Small intestine (tissue), 16 donors: ENCODE results near the gene KSR2. TPM values are rescaled to one million over a fixed set of nuclear protein-coding genes. Genes with fewer than 3 reads are reported as not detected.
A peak's percentile ranks its signal among the peaks of the same experiment; 100 is the strongest.

Source experiments
- DNase-seq, 2 donors: peaks; one replicate each; pipeline versions ENCODE4 v3.0.0 to v3.0.0-alpha.2; 2013
- FAIRE-seq: peaks from 2 replicates; lab custom pipeline; 2012; peaks lifted over from hg19 to GRCh38; lab: Jason Lieb, UNC
- H3K27ac ChIP-seq, 3 donors: one replicate each; pipeline ENCODE4 v1.5.1; 2013; ENCODE audit warnings: low read length in 2 of 3, mild to moderate bottlenecking in 2 of 3, control low read depth in 1 of 3, inconsistent platforms in 1 of 3, low read depth in 1 of 3, moderate library complexity in 1 of 3
- H3K27me3 ChIP-seq, 3 donors: one replicate each; pipeline ENCODE4 v1.6.1; 2013; ENCODE audit warnings: low read length in 3 of 3, inconsistent platforms in 1 of 3; ENCODE audit not compliant: control insufficient read depth in 3 of 3, insufficient read depth in 3 of 3
- H3K36me3 ChIP-seq, 3 donors: one replicate each; pipeline ENCODE4 v1.6.1; 2013; ENCODE audit warnings: low read length in 3 of 3, inconsistent platforms in 1 of 3, low read depth in 1 of 3, mild to moderate bottlenecking in 1 of 3, moderate library complexity in 1 of 3; ENCODE audit not compliant: control insufficient read depth in 3 of 3, insufficient read depth in 2 of 3
- H3K4me1 ChIP-seq, 3 donors: one replicate each; pipeline ENCODE4 v1.6.1; 2013; ENCODE audit warnings: low read length in 2 of 3, inconsistent platforms in 1 of 3, low read depth in 1 of 3, mild to moderate bottlenecking in 1 of 3, moderate library complexity in 1 of 3; ENCODE audit not compliant: control insufficient read depth in 3 of 3, insufficient read depth in 2 of 3
- H3K4me3 ChIP-seq, 3 donors: one replicate each; pipeline ENCODE4 v1.5.1; 2013; ENCODE audit warnings: low read length in 3 of 3, control low read depth in 1 of 3, inconsistent platforms in 1 of 3, low read depth in 1 of 3, mild to moderate bottlenecking in 1 of 3, moderate library complexity in 1 of 3
- H3K9me3 ChIP-seq, 2 donors: one replicate each; pipeline ENCODE4 v1.6.1; 2013; ENCODE audit warnings: low read depth in 1 of 2, low read length in 1 of 2; ENCODE audit not compliant: control insufficient read depth in 2 of 2, insufficient read depth in 1 of 2
- WGBS, 3 donors: extraction: QIAGEN DNeasy Blood & Tissue Kit; methylation state at CpG; one replicate each; pipeline ENCODE4 v1.1.7; 2013; 5-methylcytosine and 5-hydroxymethylcytosine counted together
- long read RNA-seq, 10 donors: transcript quantifications; one replicate each; lab custom pipeline, GENCODE V29; 2026
- polyA plus RNA-seq, 4 donors: library from polyadenylated mRNA; stranded (reverse) in 3 of 4; unstranded in 1 of 4; fragments of 200-250 nt in 3 of 4; fragments of 120-200 nt in 1 of 4; gene quantifications; one replicate each; pipeline versions ENCODE4 v1.2.1 to v1.2.3, GENCODE V29; 2013
- donor health status: healthy with polysubstance abuse.
- donor health status: control.
- donor health status: control.
- donor health status: Bipolar disorder and iron deficiency.
- donor health status: healthy.

KSR2 gene
- under 1 TPM in 2 of 4 donors, not detected in 2; 0.16 to 0.33 TPM for polyA plus RNA-seq
- long read RNA-seq, donor 1 = 0 reads
- long read RNA-seq, donor 2 = 0 reads
- long read RNA-seq, donor 3 = 0 reads
- long read RNA-seq, donor 4 = 0 reads
- long read RNA-seq, donor 5 = 0 reads
- long read RNA-seq, donor 6 = 0 reads
- long read RNA-seq, donor 7 = 0 reads
- long read RNA-seq, donor 8 = 0 reads
- long read RNA-seq, donor 9 = 0 reads
- long read RNA-seq, donor 10 = 0 reads

DNA sequence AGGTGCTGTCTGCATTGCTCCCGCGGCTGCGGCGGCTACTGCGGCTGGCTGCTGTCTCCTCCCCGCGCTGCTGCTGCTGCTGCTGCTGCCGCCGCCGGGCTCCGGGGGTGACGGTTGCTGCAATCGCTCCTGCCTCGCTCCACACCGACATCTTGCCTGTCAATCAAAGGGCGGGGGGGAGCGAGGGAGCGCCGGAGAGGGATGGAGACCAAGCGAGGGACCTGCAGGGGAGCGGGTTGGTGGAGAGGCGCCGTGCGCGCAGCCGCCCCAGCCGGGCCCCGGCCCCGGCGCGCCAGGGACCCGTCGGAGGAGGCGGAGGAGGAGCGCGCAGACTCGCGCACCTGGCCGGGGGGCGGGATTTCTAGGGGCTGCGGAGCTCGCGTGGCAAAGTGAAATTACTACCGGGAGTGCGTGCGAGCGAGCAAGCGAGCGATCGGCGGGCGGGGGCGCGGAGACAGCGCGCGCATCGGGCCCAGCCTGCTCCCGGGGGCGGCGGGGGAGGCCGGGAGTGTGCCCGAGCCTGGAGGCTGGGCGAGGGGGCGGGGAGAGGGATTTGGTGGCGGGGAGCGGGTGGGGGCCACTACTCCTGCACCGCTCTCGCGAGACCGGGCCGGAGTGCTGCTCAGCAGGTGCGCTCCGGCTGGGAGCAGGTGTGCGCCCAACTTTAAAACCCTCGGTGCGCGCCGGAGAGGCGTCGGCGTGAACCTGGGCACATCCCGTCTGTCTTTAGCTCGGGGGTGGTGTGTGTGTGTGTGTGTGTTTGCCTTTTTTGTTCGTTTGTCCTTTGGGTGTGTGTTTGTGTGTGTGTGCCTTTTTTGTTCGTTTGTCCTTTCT lies at the start of gene KSR2:
TSS of gene KSR2 (minus strand) at position 165 of the 834 bp plus-strand sequence. CDS start 735 bp downstream, outside the sequence.
- Histone ChIP-seq H3K27me3 (peaks cover 3 to 21% (median 14%) of the 10 kb centered on the region in 3 donors), H3K27ac (peak within 1 kb of the TSS in 1 of 3 donors; percentile 28), H3K36me3 (no peaks in the 10 kb centered on the region), H3K9me3 (peaks cover 0 to 5% of the 10 kb centered on the region in 2 donors), H3K4me3 (peak within 1 kb of the TSS; percentile 39 to 50 (median 49)), H3K4me1 (no peaks in the 10 kb centered on the region)
- 0 to 2% (median 1%) methylated on average over 47 to 86 of the region's 86 CpGs for WGBS, 3 donors
- DNase-seq (peak; percentile 64 to 89), FAIRE-seq (no peak)

GRCh38 chr12:118017926-118018325 lies 49.1 kb upstream of the KSR2 start:
- no peak overlapping the region for H3K27ac ChIP-seq
- no peaks in the 10 kb centered on the region for H3K27me3 ChIP-seq
- FAIRE-seq = no peak
- no peaks in the 10 kb centered on the region for H3K9me3 ChIP-seq
- H3K4me3 ChIP-seq = no peak overlapping the region
- peaks cover 0 to 18% (median 9%) of the 10 kb centered on the region in 3 donors for H3K36me3 ChIP-seq
- peaks cover 2 to 6% (median 4%) of the 10 kb centered on the region in 3 donors for H3K4me1 ChIP-seq
- DNase-seq = no peak

GRCh38 chr12:118016424-118017264 lies 47.9 kb upstream of the KSR2 start, which contains the start of gene RFC5:
Gene RFC5 (plus strand): TSS chr12:118016703. CDS start chr12:118016828, 125 bp downstream.
- Histone ChIP-seq H3K4me3 (peak within 1 kb of the TSS; percentile 62 to 79 (median 67)), H3K9me3 (no peaks in the 10 kb centered on the region), H3K27me3 (no peaks in the 10 kb centered on the region), H3K4me1 (peaks cover 2 to 6% (median 4%) of the 10 kb centered on the region in 3 donors), H3K36me3 (peaks cover 0 to 10% (median 9%) of the 10 kb centered on the region in 3 donors), H3K27ac (peak within 1 kb of the TSS in 1 of 3 donors; percentile 19)
- DNase-seq (peak; percentile 98 to 99), FAIRE-seq (no peak)
- WGBS, 3 donors = 0 to 1% (median 0%) methylated on average over 48 to 61 of the region's 61 CpGs

- Histone ChIP-seq H3K27ac (no peak overlapping the region), H3K4me3 (peak overlapping the region in 1 of 3 donors; percentile 79), H3K36me3 (peaks cover 0 to 9% (median 7%) of the 10 kb centered on the region in 3 donors), H3K4me1 (peaks cover 2 to 6% (median 4%) of the 10 kb centered on the region in 3 donors), H3K9me3 (no peaks in the 10 kb centered on the region), H3K27me3 (no peaks in the 10 kb centered on the region)
- FAIRE-seq (no peak), DNase-seq (peak in 1 of 2 donors; percentile 13)
- WGBS, 3 donors = 8 to 25% (median 16%) methylated on average over 9 of the region's 9 CpGs
These were observed 47.2 kb upstream of the KSR2 start for GRCh38 chr12:118015944-118016343.

DNA sequence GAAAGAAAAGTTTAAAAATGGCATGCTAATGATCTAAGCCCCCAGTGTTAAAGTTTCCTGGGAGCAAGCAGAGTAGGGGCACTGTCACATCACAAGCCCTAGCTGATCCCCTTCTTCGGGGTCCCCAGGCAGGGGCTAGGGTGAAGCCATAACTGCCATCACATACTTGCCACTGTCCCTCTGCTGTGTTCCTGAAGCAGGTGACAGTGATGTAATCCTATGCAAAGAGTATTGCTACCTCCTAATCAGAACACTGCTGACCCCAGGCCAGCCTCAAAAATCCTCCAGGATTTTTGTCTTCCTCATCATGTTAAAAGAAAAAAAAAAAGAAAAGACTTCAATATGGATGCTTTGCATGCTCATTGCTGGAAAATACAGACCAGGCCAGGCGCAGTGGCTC lies 46.5 kb upstream of the KSR2 start:
- Histone ChIP-seq H3K4me1 (peaks cover 2 to 6% (median 4%) of the 10 kb centered on the region in 3 donors), H3K27me3 (no peaks in the 10 kb centered on the region), H3K36me3 (peaks cover 0 to 9% (median 7%) of the 10 kb centered on the region in 3 donors), H3K27ac (no peak overlapping the region), H3K4me3 (no peak overlapping the region), H3K9me3 (no peaks in the 10 kb centered on the region)
- WGBS, 3 donors = 81 to 91% (median 86%) methylated on average over 2 of the region's 2 CpGs
- FAIRE-seq (no peak), DNase-seq (no peak)

DNA sequence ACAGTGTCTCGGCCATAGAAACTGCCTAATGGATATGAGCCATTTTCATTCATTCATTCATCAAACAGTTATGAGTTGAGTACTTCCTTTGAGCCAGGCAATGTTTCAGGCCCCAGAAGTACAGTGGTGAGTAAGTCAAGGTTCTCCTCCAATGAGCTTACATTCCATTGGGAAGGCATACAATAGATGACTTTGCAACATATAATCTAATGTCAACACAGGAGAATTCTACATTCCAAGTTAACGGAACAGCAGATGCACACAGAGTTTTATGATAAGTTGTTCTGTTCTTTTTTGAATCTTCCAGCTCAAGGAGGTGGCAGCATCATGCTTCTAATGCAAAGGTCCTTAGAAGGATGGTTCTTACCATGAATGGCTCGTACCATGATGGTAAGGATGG lies 44.5 kb upstream of the KSR2 start:
- peaks cover 2 to 6% (median 4%) of the 10 kb centered on the region in 3 donors for H3K4me1 ChIP-seq
- WGBS, 3 donors = 77 to 88% (median 84%) methylated on average over 3 of the region's 3 CpGs
- no peak overlapping the region for H3K27ac ChIP-seq
- no peaks in the 10 kb centered on the region for H3K9me3 ChIP-seq
- H3K27me3 ChIP-seq = no peaks in the 10 kb centered on the region
- DNase-seq = no peak
- H3K36me3 ChIP-seq = no peaks in the 10 kb centered on the region
- no peak overlapping the region for H3K4me3 ChIP-seq
- no peak for FAIRE-seq

GRCh38 chr12:118011961-118012360 lies 43.2 kb upstream of the KSR2 start:
- no peak overlapping the region for H3K4me3 ChIP-seq
- H3K9me3 ChIP-seq = no peaks in the 10 kb centered on the region
- WGBS, 3 donors = 91 to 95% (median 93%) methylated on average over 3 of the region's 3 CpGs
- H3K4me1 ChIP-seq = peaks cover 0 to 6% (median 2%) of the 10 kb centered on the region in 3 donors
- no peaks in the 10 kb centered on the region for H3K27me3 ChIP-seq
- no peak for FAIRE-seq
- H3K36me3 ChIP-seq = no peaks in the 10 kb centered on the region
- no peak overlapping the region for H3K27ac ChIP-seq
- no peak for DNase-seq

DNA sequence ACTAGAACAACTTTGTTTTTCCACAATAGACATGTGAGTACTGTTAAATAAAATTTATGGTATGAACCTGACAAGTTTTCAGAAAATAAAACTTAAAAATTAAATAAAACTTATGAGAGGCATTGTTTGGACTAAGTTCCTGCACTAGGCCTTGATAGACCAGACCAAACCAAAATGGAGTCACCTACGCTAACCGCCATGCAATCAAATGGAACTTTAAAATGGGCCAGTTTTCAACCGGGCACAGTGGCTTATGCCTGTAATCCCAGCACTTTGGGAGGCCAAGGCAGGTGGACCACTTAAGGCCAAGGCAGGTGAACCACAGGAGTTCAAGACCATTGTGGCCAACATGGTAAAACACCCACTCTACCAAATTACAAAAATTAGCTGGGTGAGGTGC lies 42.6 kb upstream of the KSR2 start:
- DNase-seq (no peak), FAIRE-seq (no peak)
- Histone ChIP-seq H3K27me3 (no peaks in the 10 kb centered on the region), H3K36me3 (no peaks in the 10 kb centered on the region), H3K27ac (no peak overlapping the region), H3K4me1 (peaks cover 0 to 6% (median 2%) of the 10 kb centered on the region in 3 donors), H3K4me3 (no peak overlapping the region), H3K9me3 (no peaks in the 10 kb centered on the region)
- 98 to 100% (median 99%) methylated on average over 3 of the region's 3 CpGs for WGBS, 3 donors
